Lower leg skin (tissue), 3 donors: ENCODE results near the gene GABBR2.

Source experiments
- CTCF ChIP-seq, 3 donors: fragments of 450-650 bp; IDR thresholded peaks; one replicate each; pipeline ENCODE4 v1.5.1; 2016; ENCODE audit warnings: antibody characterized with exemption in 3 of 3, mild to moderate bottlenecking in 3 of 3, moderate library complexity in 2 of 3
- POLR2A ChIP-seq, 2 donors: fragments of 450-650 bp; IDR thresholded peaks; one replicate each; pipeline ENCODE4 v1.6.1; 2016 to 2017; ENCODE audit warnings: antibody characterized with exemption in 2 of 2, mild to moderate bottlenecking in 1 of 2, moderate library complexity in 1 of 2

GRCh38 chr9:98373609-98374008 lies 335.1 kb downstream of the GABBR2 start:
- TF ChIP-seq CTCF (IDR thresholded peaks at IDR 0.05) (no peak), POLR2A (IDR thresholded peaks at IDR 0.05) (no peak)
